ENCODE results near the gene PCBP3.
"Not testable (repeated sequence)": the region's sequence is repeated elsewhere in the genome, so short reads cannot be mapped to it uniquely, and the experiment has no call there.

PCBP3 gene

DNA sequence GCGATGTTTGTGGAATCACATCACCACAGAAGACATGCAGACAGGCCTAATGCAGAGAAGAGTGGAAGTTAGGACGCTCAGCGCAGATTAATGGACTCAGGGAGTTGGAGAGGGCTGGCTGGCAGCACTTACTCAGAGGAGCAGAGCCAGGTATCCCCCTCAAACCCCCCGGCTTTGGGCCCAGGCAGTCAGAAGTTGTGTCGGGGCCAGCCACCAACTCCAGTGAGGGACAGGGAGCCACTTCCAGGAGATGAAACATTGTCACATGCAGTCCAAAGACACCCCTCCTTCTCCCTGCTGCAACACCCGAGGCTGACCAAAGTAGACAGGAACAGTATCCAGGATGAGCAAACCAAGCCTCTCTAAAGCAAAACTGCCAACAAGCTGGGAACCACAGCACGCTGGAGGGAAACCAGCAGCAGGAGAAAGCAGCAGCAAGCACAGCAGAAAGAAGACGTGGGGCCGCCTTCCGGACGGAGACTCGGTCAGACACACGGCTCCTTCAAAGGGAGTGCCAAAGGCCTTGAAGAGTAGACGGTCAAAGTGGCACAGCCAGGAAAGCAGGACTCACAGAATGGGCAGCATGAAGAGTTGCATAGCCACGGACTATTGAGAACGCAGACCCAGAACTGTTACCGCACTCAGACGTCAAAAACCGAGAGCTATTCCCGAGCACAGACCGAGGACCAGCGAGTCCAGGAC lies 149.3 kb downstream of the PCBP3 start:
- in situ Hi-C loops (cut with MboI; ENCODE audit: low pct_unique_long_range_greater_than_20kb, low sequenced_read_pairs), result no loop called here
- DNase-seq, result no peak

- DNase-seq, result no peak
- in situ Hi-C loops (cut with MboI; ENCODE audit: low pct_unique_long_range_greater_than_20kb, low sequenced_read_pairs), result no loop called here
Observed at GRCh38 chr21:45794027-45794426, 150.5 kb downstream of the PCBP3 start.

DNA sequence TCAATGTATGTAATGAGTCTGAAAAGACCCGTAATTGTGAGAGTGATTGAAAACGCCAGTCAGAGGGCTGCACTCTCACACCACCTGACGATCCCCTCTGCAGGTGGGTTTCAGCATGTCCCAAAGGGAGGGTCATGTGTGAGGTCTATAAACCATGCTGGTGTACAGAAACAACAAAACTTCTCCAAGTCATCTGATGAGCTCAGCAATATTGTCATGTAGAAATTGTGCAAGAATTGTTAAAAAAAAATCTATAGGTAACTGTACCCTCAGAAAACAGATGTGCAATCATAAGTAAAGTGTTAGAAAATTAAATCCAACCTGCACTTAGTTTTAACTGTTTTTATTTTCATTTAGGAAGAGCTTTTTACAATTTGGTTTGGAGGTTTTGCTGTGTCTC lies 152.5 kb downstream of the PCBP3 start:
- in situ Hi-C loops (cut with MboI; ENCODE audit: low pct_unique_long_range_greater_than_20kb, low sequenced_read_pairs), result no loop called here
- no peak for DNase-seq

DNA sequence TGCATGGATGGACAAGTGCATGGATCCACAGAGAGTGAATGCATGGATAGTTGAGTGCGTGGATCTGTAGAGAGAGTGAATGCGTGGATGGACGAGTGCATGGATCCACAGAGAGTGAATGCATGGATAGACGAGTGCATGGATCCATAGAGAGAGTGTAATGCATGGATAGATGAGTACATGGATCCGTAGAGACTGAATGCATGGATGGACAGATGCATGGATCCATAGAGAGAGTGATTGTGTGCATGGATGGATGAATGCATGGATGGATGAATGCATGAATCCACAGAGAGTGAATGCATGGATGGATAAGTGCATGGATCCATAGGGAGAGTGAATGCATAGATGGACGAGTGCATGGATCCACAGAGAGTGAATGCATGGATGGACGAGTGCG lies 153.8 kb downstream of the PCBP3 start:
- in situ Hi-C loops (cut with MboI; ENCODE audit: low pct_unique_long_range_greater_than_20kb, low sequenced_read_pairs), result no loop called here
- DNase-seq, result no peak

DNA sequence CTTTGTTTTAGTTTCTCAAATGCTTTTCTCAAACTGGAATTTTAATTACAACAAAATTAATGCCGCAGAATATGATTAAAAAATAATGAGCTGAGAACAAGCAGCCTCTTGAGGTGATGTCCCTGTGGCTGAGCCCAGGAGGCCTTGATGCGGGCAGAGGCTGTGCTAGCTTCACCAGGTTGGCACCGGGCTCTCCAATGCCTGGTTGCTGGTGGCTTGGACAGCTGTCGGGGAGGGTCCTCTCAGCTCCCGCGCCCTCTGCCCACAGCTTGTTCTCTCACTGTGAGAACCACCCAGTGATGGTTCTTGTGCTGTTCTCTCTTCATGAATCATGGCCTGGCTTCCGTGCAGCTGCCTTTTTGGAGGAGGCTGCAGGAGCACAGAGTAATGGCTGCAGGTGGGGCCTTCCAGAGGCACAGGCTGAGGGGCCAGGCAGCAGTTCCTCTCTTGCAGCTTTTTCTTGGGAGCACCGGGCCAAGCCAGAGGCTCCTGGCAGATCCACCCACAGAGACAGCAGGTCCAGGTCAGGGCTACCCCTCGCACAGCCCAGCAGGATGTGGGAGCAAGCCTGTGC lies 156.3 kb downstream of the PCBP3 start:
- in situ Hi-C loops (cut with MboI; ENCODE audit: low pct_unique_long_range_greater_than_20kb, low sequenced_read_pairs), result no loop called here
- no peak for DNase-seq

DNA sequence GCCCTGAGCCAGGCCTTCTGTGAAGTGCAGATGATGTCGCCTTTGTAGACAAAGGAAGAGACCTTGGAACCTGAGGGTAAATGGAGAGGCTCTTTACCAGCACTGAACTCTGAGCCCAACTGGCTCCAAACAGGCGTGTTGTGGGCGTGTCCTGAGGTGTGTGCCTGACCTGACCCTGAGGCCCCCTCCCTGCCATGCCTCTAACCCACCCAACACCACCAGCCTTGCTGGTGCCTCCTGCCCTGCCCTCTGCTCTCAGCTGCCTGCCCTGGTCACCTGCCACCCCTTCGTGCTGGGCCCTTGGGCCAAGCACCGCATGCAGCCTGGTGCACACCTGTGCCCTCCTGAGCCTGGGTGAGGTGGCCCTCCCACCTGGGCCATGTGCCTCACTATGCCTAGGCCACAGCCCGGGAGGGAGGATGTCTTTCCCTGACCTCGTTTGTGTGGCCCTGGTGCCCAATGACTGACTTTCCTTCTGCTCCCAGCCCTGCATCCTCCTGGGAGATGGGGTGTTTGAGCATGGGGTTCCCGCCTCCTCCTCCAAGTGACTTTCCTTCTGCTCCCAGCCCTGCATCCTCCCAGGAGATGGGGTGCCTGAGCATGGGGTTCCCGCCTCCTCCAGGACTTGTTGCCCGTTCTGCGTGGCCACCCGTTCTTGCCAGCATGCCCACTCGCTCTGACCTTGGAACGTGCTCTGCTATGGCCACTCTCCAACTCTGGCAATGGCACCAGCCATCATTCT lies 157.0 kb downstream of the PCBP3 start:
- in situ Hi-C loops (cut with MboI; ENCODE audit: low pct_unique_long_range_greater_than_20kb, low sequenced_read_pairs), result no loop called here
- no peak for DNase-seq

- no peak for DNase-seq
- in situ Hi-C loops (cut with MboI; ENCODE audit: low pct_unique_long_range_greater_than_20kb, low sequenced_read_pairs), result no loop called here
Observed at GRCh38 chr21:45801129-45801964, 157.8 kb downstream of the PCBP3 start.

GRCh38 chr21:45801989-45802388 lies 158.5 kb downstream of the PCBP3 start:
- in situ Hi-C loops (cut with MboI; ENCODE audit: low pct_unique_long_range_greater_than_20kb, low sequenced_read_pairs), result no loop called here
- DNase-seq, result no peak

- no peak for DNase-seq
- in situ Hi-C loops (cut with MboI; ENCODE audit: low pct_unique_long_range_greater_than_20kb, low sequenced_read_pairs), result no loop called here
Observed at GRCh38 chr21:45802425-45802824, 158.9 kb downstream of the PCBP3 start.

DNA sequence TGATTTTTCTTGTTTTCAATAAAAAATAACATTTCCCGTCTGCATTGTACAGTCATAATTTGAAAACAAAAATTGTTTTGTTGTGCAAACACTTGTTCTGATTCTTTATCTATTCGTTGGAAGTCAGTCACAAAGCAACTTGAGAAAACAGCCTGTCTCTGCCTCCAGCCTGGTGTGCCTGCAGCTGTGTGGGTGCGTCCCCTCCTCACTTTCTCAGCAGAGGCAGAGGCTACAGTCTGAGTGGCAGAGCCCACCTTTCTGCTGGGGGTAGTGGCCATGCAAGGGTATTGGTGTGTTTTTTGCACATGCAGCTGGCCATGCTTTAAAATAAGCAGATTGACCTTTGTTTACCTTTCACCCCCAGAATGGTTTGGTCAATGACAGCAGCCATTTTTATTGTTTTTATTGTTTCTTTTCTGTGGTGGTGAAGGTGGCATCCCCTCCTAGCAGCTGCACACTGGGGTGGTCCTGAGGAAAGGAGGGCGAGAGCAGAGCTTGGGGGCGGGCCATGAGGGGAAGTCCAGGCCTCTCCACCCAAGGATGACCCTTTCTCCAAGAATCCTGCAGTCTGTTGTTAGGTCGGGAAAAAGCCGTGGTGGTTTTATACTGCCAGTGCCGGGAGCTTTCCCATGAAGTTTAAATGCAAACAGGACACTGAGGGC lies 159.6 kb downstream of the PCBP3 start:
- in situ Hi-C loops (cut with MboI; ENCODE audit: low pct_unique_long_range_greater_than_20kb, low sequenced_read_pairs), result no loop called here
- no peak for DNase-seq

DNA sequence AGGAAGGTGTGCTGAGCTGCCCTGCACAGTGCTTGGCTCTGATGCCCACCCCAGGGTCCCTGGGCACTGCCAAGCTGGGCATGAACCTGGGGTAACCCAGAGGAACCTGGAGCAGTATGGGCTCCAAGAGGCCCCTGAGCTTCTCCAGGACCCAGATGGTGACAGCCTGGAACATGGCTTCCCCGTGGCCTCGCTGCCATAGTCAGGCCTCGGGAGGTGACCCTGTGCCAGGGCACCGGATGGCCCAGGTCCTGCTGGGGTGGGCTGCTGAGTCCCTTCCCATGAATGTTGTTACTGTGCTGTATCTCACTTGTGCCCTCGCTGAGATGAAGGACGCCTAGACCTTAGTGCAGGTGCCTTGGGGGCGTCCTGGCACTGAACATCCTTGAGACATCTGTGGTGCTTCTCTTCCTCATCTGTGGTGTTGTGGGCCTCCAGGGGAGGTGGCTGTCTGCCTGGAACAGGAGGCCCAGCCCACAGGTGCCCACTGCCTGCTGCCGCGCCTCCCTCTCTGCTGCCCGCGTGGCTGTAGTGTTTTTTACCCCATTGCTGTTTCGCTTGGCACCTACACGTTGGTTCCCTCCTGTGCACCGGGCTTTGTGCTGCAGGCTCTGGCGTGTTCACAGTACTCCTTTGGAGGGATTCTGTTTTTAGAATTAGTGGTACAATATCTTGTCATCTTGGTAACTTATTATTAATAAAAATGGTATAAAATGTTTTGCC lies 160.3 kb downstream of the PCBP3 start:
- in situ Hi-C loops (cut with MboI; ENCODE audit: low pct_unique_long_range_greater_than_20kb, low sequenced_read_pairs), result no loop called here
- no peak for DNase-seq

DNA sequence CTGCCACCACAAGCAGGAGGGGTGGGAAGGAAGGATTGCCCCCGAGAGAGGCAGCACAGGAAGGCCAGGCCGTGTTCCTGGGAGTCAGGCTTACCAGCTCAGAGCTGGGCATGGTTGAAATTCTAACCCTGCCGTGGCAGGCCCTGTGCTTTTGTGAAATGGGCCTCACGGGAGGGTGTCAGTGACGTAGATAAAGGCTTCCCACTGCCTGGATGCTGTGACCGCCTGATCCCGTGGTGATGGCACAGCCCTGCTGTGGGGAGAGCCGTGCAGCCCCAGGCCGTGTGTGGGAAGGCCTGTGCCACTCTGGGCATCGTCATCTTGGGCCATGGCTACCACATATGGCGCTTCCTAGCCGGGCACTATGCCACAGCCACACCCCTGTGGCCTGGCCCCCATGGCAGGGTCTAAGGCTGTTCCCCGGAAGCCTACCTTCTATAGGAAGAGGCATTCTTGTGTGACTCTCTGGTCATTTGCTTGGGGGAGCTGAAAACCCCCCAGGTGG lies 161.3 kb downstream of the PCBP3 start:
- in situ Hi-C loops (cut with MboI; ENCODE audit: low pct_unique_long_range_greater_than_20kb, low sequenced_read_pairs), result no loop called here
- no peak for DNase-seq

DNA sequence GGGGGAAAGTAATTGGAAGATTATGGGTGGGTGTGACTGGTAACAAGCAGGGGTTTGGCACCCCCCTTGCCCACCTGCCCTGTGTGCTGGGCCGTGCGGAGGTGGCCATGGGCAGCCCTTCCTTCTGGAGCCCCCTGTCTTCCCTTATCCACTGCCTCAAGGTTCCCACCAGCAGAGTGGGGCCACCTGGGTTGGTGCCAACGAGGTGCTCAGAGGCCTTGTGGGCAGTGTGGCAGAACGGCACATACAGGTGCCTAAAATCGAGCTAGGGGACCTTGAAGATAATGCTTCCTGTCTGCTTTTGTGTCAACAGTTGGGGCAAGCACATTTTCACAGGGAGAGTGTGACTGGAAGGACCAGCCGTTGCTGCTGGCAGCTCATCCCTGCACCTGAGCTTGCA lies 161.8 kb downstream of the PCBP3 start:
- in situ Hi-C loops (cut with MboI; ENCODE audit: low pct_unique_long_range_greater_than_20kb, low sequenced_read_pairs), result no loop called here
- no peak for DNase-seq

GRCh38 chr21:45806042-45806441 lies 162.5 kb downstream of the PCBP3 start:
- no peak for DNase-seq
- in situ Hi-C loops (cut with MboI; ENCODE audit: low pct_unique_long_range_greater_than_20kb, low sequenced_read_pairs), result no loop called here

GRCh38 chr21:45808663-45809062 lies 165.1 kb downstream of the PCBP3 start:
- DNase-seq; in situ Hi-C loops (cut with MboI; ENCODE audit: low pct_unique_long_range_greater_than_20kb, low sequenced_read_pairs): not testable (repeated sequence)

DNA sequence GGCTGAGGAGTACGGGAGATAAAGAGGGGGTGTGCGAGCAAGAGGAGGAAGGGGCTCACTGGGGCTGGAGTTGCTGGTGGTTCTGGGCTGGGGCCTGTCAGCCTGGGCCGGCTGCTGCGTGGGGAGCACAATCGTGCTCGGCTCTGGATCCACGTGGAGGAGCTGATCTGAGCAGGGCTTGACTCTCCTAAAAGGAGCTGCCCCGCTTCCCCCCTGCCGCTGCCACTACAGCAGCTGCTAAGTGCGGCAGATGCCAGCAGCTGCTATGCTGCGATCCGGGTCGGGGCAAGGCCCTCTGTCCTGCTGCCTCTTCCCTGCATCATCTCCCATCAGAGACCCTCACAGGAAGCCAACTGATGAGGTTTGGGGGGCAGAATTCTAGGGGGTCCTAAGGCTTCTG lies 165.9 kb downstream of the PCBP3 start:
- in situ Hi-C loops (cut with MboI; ENCODE audit: low pct_unique_long_range_greater_than_20kb, low sequenced_read_pairs), result no loop called here
- DNase-seq, result no peak

GRCh38 chr21:45811136-45811535 lies 167.6 kb downstream of the PCBP3 start:
- DNase-seq, result no peak
- in situ Hi-C loops (cut with MboI; ENCODE audit: low pct_unique_long_range_greater_than_20kb, low sequenced_read_pairs), result no loop called here

GRCh38 chr21:45814210-45814940 lies 170.8 kb downstream of the PCBP3 start:
- DNase-seq; in situ Hi-C loops (cut with MboI; ENCODE audit: low pct_unique_long_range_greater_than_20kb, low sequenced_read_pairs): not testable (repeated sequence)

Data from KBM-7 (cell line).